D721Med (cell line): ENCODE measurements around the gene ATPAF1.
"Not testable (repeated sequence)": the region's sequence is repeated elsewhere in the genome, so short reads cannot be mapped to it uniquely, and the experiment has no call there.

Experiments used
- DNase-seq: peaks from one replicate; pipeline ENCODE4 v3.0.0; 2011; ENCODE audit warnings: low spot score; ENCODE audit not compliant: insufficient read length
- FAIRE-seq: peaks from 2 replicates; lab custom pipeline; 2011; peaks lifted over from hg19 to GRCh38; lab: Jason Lieb, UNC
- TF ChIP-seq, protein P1 (sequence below): IDR thresholded peaks from 2 replicates; pipeline ENCODE4 v1.5.1; 2012; ENCODE audit warnings: mild to moderate bottlenecking, control low read depth; ENCODE audit not compliant: insufficient read depth; ENCODE audit errors: missing control alignments

ATPAF1 gene

DNA sequence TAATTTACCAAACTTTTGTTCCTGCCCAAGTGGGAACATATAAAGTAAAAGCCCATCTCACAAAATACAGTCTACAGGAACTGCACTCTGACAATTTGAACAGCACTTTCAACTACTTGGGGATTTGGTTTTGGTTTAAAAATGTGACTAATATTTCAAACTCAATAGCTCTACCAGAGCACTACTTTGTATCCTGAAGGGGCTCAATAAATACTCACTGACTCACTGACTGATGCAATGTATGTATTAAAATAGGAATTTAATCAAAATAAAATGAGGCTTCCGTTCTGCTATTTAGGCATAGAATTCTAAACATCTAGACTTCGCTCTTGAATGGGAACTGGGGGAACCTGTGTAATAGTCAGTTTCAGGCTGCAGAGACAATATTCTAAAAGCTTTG is 28.9 kb upstream of the ATPAF1 start:
- no peak for DNase-seq
- TF ChIP-seq, protein P1, sequence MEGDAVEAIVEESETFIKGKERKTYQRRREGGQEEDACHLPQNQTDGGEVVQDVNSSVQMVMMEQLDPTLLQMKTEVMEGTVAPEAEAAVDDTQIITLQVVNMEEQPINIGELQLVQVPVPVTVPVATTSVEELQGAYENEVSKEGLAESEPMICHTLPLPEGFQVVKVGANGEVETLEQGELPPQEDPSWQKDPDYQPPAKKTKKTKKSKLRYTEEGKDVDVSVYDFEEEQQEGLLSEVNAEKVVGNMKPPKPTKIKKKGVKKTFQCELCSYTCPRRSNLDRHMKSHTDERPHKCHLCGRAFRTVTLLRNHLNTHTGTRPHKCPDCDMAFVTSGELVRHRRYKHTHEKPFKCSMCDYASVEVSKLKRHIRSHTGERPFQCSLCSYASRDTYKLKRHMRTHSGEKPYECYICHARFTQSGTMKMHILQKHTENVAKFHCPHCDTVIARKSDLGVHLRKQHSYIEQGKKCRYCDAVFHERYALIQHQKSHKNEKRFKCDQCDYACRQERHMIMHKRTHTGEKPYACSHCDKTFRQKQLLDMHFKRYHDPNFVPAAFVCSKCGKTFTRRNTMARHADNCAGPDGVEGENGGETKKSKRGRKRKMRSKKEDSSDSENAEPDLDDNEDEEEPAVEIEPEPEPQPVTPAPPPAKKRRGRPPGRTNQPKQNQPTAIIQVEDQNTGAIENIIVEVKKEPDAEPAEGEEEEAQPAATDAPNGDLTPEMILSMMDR = no peak
- FAIRE-seq = no peak

DNA sequence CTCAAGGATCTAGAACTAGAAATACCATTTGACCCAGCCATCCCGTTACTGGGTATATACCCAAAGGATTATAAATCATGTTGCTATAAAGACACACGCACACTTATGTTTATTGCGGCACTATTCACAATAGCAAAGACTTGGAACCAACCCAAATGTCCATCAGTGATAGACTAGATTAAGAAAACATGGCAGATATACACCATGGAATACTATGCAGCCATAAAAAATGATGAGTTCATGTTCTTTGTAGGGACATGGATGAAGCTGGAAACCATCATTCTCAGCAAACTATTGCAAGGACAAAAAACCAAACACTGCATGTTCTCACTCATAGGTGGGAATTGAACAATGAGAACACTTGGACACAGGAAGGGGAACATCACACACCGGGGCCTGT is 26.5 kb upstream of the ATPAF1 start:
- not testable (repeated sequence) for FAIRE-seq

GRCh38 chr1:46692811-46693770 is 24.9 kb upstream of the ATPAF1 start:
- no peak for DNase-seq
- no peak for FAIRE-seq
- TF ChIP-seq, protein P1 = no peak

More for the DNA sequence above, 26.5 kb upstream of the ATPAF1 start:
- not testable (repeated sequence) for DNase-seq

GRCh38 chr1:46691997-46692790 is 24.0 kb upstream of the ATPAF1 start:
- DNase-seq (no peak), FAIRE-seq (no peak)
- TF ChIP-seq, protein P1 = no peak

- DNase-seq = no peak
- no peak for FAIRE-seq
- TF ChIP-seq, protein P1 = no peak
Observed at GRCh38 chr1:46690931-46691421, 22.8 kb upstream of the ATPAF1 start.

- DNase-seq (no peak), FAIRE-seq (no peak)
- TF ChIP-seq, protein P1 = no peak
Observed at GRCh38 chr1:46689897-46690296, 21.7 kb upstream of the ATPAF1 start.

- DNase-seq = no peak
- FAIRE-seq = no peak
- TF ChIP-seq, protein P1 = no peak
Observed at GRCh38 chr1:46689356-46689755, 21.2 kb upstream of the ATPAF1 start.
